Measurements from ENCODE around the gene PRKAB2.
"Not testable (repeated sequence)": the region's sequence is repeated elsewhere in the genome, so short reads cannot be mapped to it uniquely, and the experiment has no call there.

GRCh38 chr1:147114353-147114752 is 57.9 kb downstream of the PRKAB2 start:
- TF ChIP-seq CTCF (IDR thresholded peaks at IDR 0.05; ENCODE audit: low read depth, low read length, poor library complexity, severe bottlenecking); EZH2phosphoT487 (IDR thresholded peaks at IDR 0.05; ENCODE audit: borderline replicate concordance, low read length): not testable (repeated sequence)
